Head of caudate nucleus (tissue), 42 donors: Measurements from ENCODE around the gene ORMDL3.

Source experiments
- DNase-seq, 42 donors: peaks; one replicate each; pipeline versions ENCODE4 v3.0.0 to v3.0.0-alpha.2; 2020 to 2021; ENCODE audit warnings: mixed read lengths in 7 of 42
- intact Hi-C: fragments of 100-400 bp; cut with DNase I; formaldehyde crosslinking; loops from one replicate; pipeline ENCODE4 v1.15.0; 2022

The ORMDL3 gene

DNA sequence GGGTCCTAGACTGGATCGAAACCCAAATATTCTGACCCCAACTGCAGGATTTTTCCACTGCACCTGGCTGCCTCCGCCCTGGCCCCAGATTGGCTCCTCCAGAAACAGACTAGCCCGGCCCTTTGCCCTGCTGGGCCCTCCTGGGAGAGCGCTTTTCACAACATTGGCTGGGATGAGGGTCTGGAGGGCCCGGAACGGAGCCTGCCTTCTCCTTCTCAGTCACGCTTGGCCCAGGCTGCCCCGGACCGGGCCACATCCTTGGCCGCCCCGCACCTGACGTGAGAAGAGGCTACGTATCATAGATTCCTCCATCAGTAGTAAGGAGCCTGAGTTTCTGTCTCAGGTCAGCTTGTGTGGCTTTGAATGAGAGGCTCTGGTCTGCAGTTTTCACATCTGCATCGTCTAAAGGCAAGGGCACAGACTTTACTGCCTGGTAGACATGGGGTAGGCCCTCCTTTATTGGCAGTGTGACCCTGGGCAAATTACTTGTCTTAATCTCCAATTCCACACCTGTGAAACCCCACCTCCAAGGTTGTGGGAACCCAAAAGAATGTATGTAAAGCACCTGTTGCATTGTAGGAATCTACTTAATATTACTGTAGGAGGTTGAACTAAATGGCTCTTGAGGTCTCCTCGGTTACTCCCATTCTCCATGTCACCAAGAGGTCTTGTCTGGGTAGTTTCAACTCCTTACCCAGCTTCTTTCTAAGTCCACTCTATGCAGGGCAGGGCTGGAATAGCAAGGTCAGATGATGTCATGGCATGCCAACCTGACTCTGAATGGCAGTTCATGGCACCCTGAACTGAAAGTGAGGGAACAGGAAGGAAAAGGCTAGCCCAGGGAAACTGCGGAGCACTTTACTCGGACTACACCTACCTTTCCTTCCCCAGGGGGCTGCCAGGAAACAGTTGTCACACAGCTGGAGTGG is 792 bp upstream of the ORMDL3 start:
- intact Hi-C loops, result loop anchor here (1.0 to 2.0 kb wide), 2 partner anchors 25 to 52 kb away; partner anchors contain the start of gene PSMD3
- DNase-seq, result peak in 34 of 42 donors; percentile 9 to 62 (median 30)

- intact Hi-C loops, result loop anchor here (1.0 to 2.0 kb wide), 2 partner anchors 26 to 54 kb away; partner anchors contain the start of gene PSMD3
- peak in 4 of 42 donors; percentile 10 to 45 (median 29) for DNase-seq
Measured at GRCh38 chr17:39926588-39927100, 757 bp downstream of the ORMDL3 start.

GRCh38 chr17:39926135-39926587 is 1.2 kb downstream of the ORMDL3 start:
- no peak for DNase-seq
- intact Hi-C loops, result loop anchor here (2.0 kb wide), 1 partner anchor 27 kb away; no protein-coding TSS in a partner anchor

DNA sequence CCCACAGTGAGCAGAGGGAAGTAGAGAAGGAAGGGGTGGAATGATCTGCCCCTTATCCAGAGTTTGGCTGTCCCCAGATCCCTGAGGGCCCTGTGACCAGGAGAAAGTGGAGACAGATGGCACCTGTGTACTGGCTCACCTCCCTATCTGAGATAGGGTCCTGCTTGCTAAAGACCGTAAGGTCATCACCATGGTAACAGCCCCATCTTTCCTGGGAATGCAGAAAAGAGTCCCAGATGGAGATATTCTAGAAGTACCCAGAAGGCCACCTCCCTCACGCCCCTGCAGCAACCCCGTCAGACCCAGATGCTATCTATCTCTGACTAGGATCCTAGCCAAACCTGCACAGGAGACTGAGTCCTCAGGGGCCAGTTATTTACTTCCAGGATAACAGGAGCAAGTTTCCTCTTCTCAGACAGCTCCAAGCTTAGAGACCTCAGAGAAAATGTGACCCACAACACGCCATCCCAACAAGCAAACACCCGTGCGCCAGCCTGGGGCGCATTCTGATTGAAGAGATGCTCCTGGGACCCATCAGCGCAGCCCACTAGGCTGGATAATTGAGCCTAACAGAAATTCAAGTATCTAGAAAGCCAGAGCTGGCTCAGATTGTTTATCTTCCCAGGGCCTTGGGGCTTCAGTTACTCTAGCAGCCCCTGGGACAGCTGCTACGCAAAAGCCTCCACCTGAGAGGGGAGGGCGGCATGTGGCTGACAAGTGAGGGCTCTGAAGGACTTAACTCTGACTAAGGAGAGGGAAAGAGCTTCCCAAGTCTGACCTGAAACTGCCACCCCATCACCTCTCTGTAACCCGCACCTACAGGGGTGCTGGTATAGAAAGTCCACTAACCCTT is 1.9 kb downstream of the ORMDL3 start:
- intact Hi-C loops, result loop anchor here (2.0 kb wide), 1 partner anchor 27 kb away; no protein-coding TSS in a partner anchor

DNA sequence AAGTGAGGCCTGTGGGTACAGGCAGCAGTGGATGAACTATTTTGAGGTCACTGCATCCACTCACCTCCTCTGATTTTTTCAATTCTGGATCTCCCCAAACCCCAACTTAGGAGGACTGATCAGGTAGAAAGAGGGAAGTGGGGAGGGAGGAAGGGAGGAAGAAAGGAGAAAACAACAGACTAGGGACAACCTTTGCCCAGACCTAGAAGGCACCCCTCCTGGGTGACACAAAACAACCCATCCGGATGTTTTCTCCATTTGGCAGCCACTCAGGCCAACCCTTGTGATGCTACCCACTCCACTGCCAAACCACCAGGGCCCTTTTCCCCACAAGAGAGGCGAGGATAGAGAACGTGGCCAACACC is 2.7 kb downstream of the ORMDL3 start:
- intact Hi-C loops, result no loop called here
- DNase-seq, result no peak

More for the DNA sequence above, 1.9 kb downstream of the ORMDL3 start:
- no peak for DNase-seq

DNA sequence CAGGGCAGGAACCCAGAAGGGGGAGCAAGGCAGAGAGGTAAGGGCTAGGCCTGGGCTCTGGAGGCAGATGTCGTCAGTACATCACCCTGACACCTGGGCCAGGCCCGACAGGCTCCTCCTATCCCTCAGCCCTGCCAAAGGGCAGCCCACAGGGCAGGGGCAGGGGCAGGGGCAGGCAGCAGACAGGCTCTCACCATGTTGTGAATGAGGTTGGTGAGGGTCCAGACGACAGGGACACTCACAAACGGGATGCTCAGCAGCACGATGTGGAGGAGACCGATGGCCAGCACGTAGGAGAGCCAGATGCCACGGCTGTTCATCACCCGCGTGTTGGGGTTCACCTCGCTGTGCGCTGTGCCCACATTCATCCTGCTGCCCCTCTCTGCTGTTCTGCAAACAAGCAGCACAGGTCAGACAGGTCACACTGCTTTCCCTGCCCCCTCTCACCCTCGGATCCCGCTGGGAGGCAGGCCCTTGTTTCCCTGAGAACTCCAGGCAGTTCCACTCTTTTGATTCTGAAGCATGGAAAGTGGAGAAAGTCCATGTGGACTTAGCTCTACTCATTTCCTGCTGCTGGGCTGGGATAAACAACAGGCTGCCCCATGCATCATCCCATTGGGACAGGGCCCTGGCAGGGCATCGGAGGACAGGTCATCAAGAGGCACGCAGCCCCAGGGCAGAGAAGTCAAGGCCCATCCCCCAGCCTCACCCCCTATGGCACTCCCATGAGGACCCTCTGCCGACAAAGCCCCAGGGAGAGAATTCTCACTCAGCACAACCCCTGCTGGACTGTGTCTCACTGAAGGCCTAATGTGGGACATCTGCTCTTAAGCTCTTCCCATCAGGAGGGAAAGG is 3.3 kb downstream of the ORMDL3 start:
- intact Hi-C loops, result no loop called here
- DNase-seq, result no peak

- no peak for DNase-seq
- intact Hi-C loops, result no loop called here
Measured at GRCh38 chr17:39923230-39923629, 4.2 kb downstream of the ORMDL3 start.

GRCh38 chr17:39922006-39922405 is 5.4 kb downstream of the ORMDL3 start:
- no peak for DNase-seq
- intact Hi-C loops, result no loop called here

- intact Hi-C loops, result no loop called here
- DNase-seq, result peak in 26 of 42 donors; percentile 6 to 62 (median 24)
Measured at GRCh38 chr17:39921323-39921722, 6.1 kb downstream of the ORMDL3 start.

- intact Hi-C loops, result no loop called here
- no peak for DNase-seq
Measured at GRCh38 chr17:39920218-39921210, 6.9 kb downstream of the ORMDL3 start.

DNA sequence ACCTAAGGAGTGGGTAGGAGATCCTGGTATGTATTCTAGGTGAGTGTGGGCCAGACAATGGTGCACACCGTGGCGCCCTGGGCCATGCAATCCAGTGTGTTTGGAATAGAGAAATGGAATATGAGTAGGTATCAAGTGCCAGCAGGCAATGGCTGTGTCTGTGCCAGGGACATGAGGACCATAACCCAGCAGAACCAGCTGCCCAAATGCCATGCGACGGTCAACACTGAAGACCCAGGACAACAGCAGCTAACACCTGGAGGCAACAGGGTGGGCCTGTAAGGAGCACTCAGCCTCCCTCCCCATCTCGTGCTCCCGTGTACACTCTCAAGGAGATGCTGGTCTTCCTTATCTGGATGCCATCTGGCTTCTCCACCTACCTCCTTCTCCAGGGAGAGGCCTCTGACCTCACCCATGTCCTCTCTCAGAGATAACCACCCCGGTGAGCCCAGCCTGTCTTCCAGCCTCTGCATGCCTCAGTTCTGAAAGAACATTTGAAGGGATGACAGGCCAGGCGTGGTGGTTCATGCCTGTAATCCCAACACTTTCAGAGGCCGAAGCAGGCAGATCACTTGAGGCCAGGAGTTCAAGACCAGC is 8.2 kb downstream of the ORMDL3 start:
- intact Hi-C loops, result no loop called here
- DNase-seq, result no peak

- DNase-seq, result no peak
- intact Hi-C loops, result no loop called here
Measured at GRCh38 chr17:39916918-39917317, 10.5 kb downstream of the ORMDL3 start.

GRCh38 chr17:39915559-39915958 is 11.8 kb downstream of the ORMDL3 start:
- DNase-seq, result no peak
- intact Hi-C loops, result no loop called here

- no peak for DNase-seq
- intact Hi-C loops, result no loop called here
Measured at GRCh38 chr17:39913989-39914388, 13.4 kb downstream of the ORMDL3 start.

- DNase-seq, result no peak
- intact Hi-C loops, result no loop called here
Measured at GRCh38 chr17:39908789-39909352, 18.5 kb downstream of the ORMDL3 start.

DNA sequence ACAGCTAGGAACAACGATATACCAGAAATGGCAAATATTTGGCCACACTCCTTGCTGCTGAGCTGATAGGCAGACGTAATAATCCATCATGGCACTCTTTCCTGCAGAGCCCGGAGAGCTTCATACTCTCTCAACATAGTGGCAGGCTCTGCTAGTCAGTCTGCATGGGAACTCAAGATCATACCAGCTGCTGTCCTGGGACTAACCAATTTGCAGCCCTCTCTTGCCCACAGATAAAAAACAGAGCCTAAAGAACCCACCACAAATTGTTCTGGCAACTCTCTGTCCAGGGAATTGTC is 22.5 kb downstream of the ORMDL3 start:
- intact Hi-C loops, result no loop called here
- DNase-seq, result no peak
